WTC11 (cell line): Measurements from ENCODE around the gene EEIG2.

Experiments
- ETV6 ChIP-seq: sonication (generic); formaldehyde crosslinking; IDR thresholded peaks from 2 replicates; pipeline ENCODE4 v1.8.1; 2022; ENCODE audit warnings: mild to moderate bottlenecking, missing genetic modification reagents
- FOXK1 ChIP-seq: sonication (generic); formaldehyde crosslinking; IDR thresholded peaks from 2 replicates; pipeline ENCODE4 v1.8.0; 2022; ENCODE audit warnings: mild to moderate bottlenecking, moderate library complexity, missing genetic modification reagents
- GABPB1 ChIP-seq: sonication (generic); formaldehyde crosslinking; IDR thresholded peaks from 2 replicates; pipeline ENCODE4 v1.8.1; 2023; ENCODE audit warnings: mild to moderate bottlenecking, missing genetic modification reagents
- IRF2 ChIP-seq: sonication (generic); formaldehyde crosslinking; IDR thresholded peaks from 2 replicates; pipeline ENCODE4 v1.8.0; 2022; ENCODE audit warnings: low read depth, missing genetic modification reagents, borderline replicate concordance
- ZNF121 ChIP-seq: sonication (generic); formaldehyde crosslinking; IDR thresholded peaks from 2 replicates; pipeline ENCODE4 v1.8.0; 2023; ENCODE audit warnings: missing genetic modification reagents
- TF ChIP-seq, protein P1 (sequence below): sonication (generic); formaldehyde crosslinking; conservative IDR thresholded peaks from 2 replicates; pipeline ENCODE4 v1.8.1; 2022; ENCODE audit warnings: mild to moderate bottlenecking, missing genetic modification reagents
- TF ChIP-seq, protein P2 (sequence below): fragments of 200-600 bp; IDR thresholded peaks from 2 replicates; pipeline ENCODE4 v1.8.0; 2022; ENCODE audit warnings: antibody characterized with exemption
- TF ChIP-seq, protein P3 (sequence below): sonication (generic); formaldehyde crosslinking; IDR thresholded peaks from 2 replicates; pipeline ENCODE4 v1.8.1; 2023; ENCODE audit warnings: mild to moderate bottlenecking, missing genetic modification reagents, moderate library complexity

DNA sequence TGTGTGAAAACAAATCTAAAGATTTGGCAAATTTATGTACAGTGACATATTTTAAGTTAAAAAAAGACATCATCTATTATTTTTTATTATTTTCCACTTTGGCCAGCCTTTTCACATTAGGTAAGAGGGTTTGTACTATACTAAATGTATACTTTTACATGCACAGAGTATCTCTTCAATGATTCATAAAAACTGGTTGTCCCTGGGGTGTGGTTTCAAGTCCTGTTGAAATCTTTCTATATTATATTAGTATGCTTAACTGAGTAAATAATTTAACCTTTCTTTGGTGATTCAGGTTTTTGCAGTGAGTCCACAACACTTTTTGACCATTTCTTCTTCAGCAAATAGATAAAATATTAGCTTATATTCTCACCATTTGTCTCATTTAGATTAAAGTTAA is 45.7 kb downstream of the EEIG2 start:
- TF ChIP-seq, protein P1, sequence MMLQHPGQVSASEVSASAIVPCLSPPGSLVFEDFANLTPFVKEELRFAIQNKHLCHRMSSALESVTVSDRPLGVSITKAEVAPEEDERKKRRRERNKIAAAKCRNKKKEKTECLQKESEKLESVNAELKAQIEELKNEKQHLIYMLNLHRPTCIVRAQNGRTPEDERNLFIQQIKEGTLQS (CRISPR knock-in tag), result no peak
- TF ChIP-seq, protein P2, sequence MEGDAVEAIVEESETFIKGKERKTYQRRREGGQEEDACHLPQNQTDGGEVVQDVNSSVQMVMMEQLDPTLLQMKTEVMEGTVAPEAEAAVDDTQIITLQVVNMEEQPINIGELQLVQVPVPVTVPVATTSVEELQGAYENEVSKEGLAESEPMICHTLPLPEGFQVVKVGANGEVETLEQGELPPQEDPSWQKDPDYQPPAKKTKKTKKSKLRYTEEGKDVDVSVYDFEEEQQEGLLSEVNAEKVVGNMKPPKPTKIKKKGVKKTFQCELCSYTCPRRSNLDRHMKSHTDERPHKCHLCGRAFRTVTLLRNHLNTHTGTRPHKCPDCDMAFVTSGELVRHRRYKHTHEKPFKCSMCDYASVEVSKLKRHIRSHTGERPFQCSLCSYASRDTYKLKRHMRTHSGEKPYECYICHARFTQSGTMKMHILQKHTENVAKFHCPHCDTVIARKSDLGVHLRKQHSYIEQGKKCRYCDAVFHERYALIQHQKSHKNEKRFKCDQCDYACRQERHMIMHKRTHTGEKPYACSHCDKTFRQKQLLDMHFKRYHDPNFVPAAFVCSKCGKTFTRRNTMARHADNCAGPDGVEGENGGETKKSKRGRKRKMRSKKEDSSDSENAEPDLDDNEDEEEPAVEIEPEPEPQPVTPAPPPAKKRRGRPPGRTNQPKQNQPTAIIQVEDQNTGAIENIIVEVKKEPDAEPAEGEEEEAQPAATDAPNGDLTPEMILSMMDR, result no peak
- TF ChIP-seq FOXK1, result no peak
- no peak for TF ChIP-seq ZNF121 (CRISPR knock-in tag)
- TF ChIP-seq, protein P3, sequence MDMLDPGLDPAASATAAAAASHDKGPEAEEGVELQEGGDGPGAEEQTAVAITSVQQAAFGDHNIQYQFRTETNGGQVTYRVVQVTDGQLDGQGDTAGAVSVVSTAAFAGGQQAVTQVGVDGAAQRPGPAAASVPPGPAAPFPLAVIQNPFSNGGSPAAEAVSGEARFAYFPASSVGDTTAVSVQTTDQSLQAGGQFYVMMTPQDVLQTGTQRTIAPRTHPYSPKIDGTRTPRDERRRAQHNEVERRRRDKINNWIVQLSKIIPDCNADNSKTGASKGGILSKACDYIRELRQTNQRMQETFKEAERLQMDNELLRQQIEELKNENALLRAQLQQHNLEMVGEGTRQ, result no peak
- TF ChIP-seq GABPB1 (CRISPR knock-in tag), result no peak
- no peak for TF ChIP-seq IRF2
- no peak for TF ChIP-seq ETV6
